K562 (cell line): ENCODE data around the gene EIF5. TPM values are rescaled to one million over a fixed set of nuclear protein-coding genes. Genes with fewer than 3 reads are reported as not detected.

Source experiments
- ATAC-seq: fragments of 200-7000 bp; cut with Tn5 transposase; 3 replicates; pipeline ENCODE4 v1.9.1; 2020; ENCODE audit warnings: moderate library complexity
- BruUV-seq: library from RNA; stranded (reverse); fragments of 400-500 nt; replicated peaks from 2 replicates; lab custom pipeline; 2021; lab: Mats Ljungman, UMichigan
- CTCF ChIA-PET: fragments of 300-600 bp; formaldehyde crosslinking; extraction: SDS; loops from one replicate; lab custom pipeline; 2021; ENCODE audit warnings: low intra/inter-chr PET ratio; lab: Yijun Ruan, JAX
- POLR2A ChIA-PET: fragments of 300-600, 350-650 bp; sonication (Branson Sonifier 250); formaldehyde crosslinking; extraction: SDS; loops from one replicate; lab custom pipeline; 2021; ENCODE audit warnings: antibody characterized with exemption, inconsistent platforms; lab: Yijun Ruan, JAX
- DNase-seq, 4 experiments: peaks; one replicate each; pipeline versions ENCODE4 v3.0.0 to v3.0.0-alpha.2; 2011 to 2018; ENCODE audit warnings: low spot score in 3 of 4, mixed read lengths in 3 of 4; ENCODE audit errors: extremely low read depth in 1 of 4
- FAIRE-seq: peaks from 2 replicates; lab custom pipeline; 2011; peaks lifted over from hg19 to GRCh38; lab: Jason Lieb, UNC
- H2AFZ ChIP-seq: 2 replicates; pipeline ENCODE4 v1.6.0; 2011; ENCODE audit warnings: low read depth, low read length, control low read depth, inconsistent platforms
- H3K27ac ChIP-seq: fragments of 200-600 bp; 3 replicates; pipeline ENCODE4 v1.8.0; 2011; ENCODE audit warnings: low read depth, mild to moderate bottlenecking, control low read depth, inconsistent platforms, low read length, moderate library complexity, mixed read lengths; ENCODE audit errors: extremely low read depth
- H3K27me3 ChIP-seq, 2 experiments: fragments of 300-600 bp in 1 of 2; 2 replicates in 1 of 2; 3 replicates in 1 of 2; pipeline versions ENCODE4 v1.6.0 to v1.8.0; 2011; ENCODE audit warnings: inconsistent platforms in 2 of 2, low read length in 2 of 2, mild to moderate bottlenecking in 1 of 2, mixed read lengths in 1 of 2, moderate library complexity in 1 of 2; ENCODE audit not compliant: control insufficient read depth in 2 of 2, insufficient read depth in 2 of 2
- H3K36me3 ChIP-seq: fragments of 300-600 bp; 3 replicates; pipeline ENCODE4 v1.8.0; 2011; ENCODE audit warnings: mild to moderate bottlenecking, low read length, inconsistent platforms; ENCODE audit not compliant: control insufficient read depth, insufficient read depth
- H3K4me1 ChIP-seq, 2 experiments: fragments of 200-600 bp in 1 of 2; replicated peaks in 1 of 2; 2 replicates in 1 of 2; 3 replicates in 1 of 2; pipeline versions ENCODE4 v1.5.1 to v1.8.0; 2011; ENCODE audit warnings: inconsistent platforms in 2 of 2, low read length in 2 of 2, mild to moderate bottlenecking in 1 of 2, mixed read lengths in 1 of 2, moderate library complexity in 1 of 2; ENCODE audit not compliant: control insufficient read depth in 2 of 2, insufficient read depth in 2 of 2
- H3K4me2 ChIP-seq: 2 replicates; pipeline ENCODE4 v1.6.1; 2011; ENCODE audit warnings: low read length, control low read depth, inconsistent platforms, mixed read lengths; ENCODE audit not compliant: insufficient read depth
- H3K4me3 ChIP-seq: fragments of 200-600 bp; sonication (generic), shearing (Covaris generic); 2 replicates; pipeline ENCODE4 v1.5.1; 2016; ENCODE audit warnings: control low read depth, inconsistent platforms
- H3K79me2 ChIP-seq: fragments of 200-600 bp; 3 replicates; pipeline ENCODE4 v1.8.0; 2011; ENCODE audit warnings: low read length, inconsistent platforms; ENCODE audit not compliant: control insufficient read depth, insufficient read depth
- H3K9ac ChIP-seq, 2 experiments: 2 replicates each; pipeline versions ENCODE4 v1.6.0 to v1.6.1; 2011; ENCODE audit warnings: low read depth in 2 of 2, low read length in 2 of 2, control low read depth in 1 of 2, inconsistent platforms in 1 of 2, mild to moderate bottlenecking in 1 of 2, mixed read lengths in 1 of 2; ENCODE audit not compliant: insufficient read depth in 1 of 2
- H3K9me1 ChIP-seq: one replicate; pipeline ENCODE4 v1.6.0; 2011; ENCODE audit warnings: inconsistent platforms, mild to moderate bottlenecking, low read length, moderate library complexity; ENCODE audit not compliant: control insufficient read depth, insufficient read depth
- H3K9me3 ChIP-seq: replicated peaks from 2 replicates; pipeline ENCODE4 v1.5.1; 2011; ENCODE audit warnings: low read depth, low read length, inconsistent platforms; ENCODE audit not compliant: control insufficient read depth, insufficient read depth
- H4K20me1 ChIP-seq: replicated peaks from 2 replicates; pipeline ENCODE4 v1.6.1; 2011; ENCODE audit warnings: low read length, inconsistent platforms, mixed read lengths; ENCODE audit not compliant: control insufficient read depth, insufficient read depth
- BCL6 ChIP-seq: fragments of 250-450 bp; sonication (Bioruptor Pico); IDR thresholded peaks from 2 replicates; pipeline ENCODE4 v1.4.0; 2020
- BMI1 ChIP-seq: fragments of 150-350 bp; IDR thresholded peaks from 2 replicates; pipeline ENCODE4 v1.6.1; 2014; ENCODE audit warnings: low read length
- CBFA2T2 ChIP-seq: fragments of 450-650 bp; conservative IDR thresholded peaks from 2 replicates; pipeline ENCODE4 v1.6.1; 2017; ENCODE audit warnings: mild to moderate bottlenecking
- GABPB1 ChIP-seq: sonication (generic); formaldehyde crosslinking; IDR thresholded peaks from 2 replicates; pipeline ENCODE4 v1.8.0; 2022; ENCODE audit warnings: mild to moderate bottlenecking, missing genetic modification reagents
- MXI1 ChIP-seq: IDR thresholded peaks from 2 replicates; pipeline ENCODE4 v1.6.1; 2011; ENCODE audit warnings: low read depth, mild to moderate bottlenecking, improper control_type of control experiment, low read length
- NELFE ChIP-seq: IDR thresholded peaks from 2 replicates; pipeline ENCODE4 v1.6.1; 2011; ENCODE audit warnings: mild to moderate bottlenecking; ENCODE audit not compliant: insufficient read depth, insufficient read length
- ZNF583 ChIP-seq: fragments of 250-450 bp; sonication (Bioruptor Pico); IDR thresholded peaks from 2 replicates; pipeline ENCODE4 v1.4.0; 2020
- WGBS: fragments of 100-300 bp; shearing (Covaris generic); methylation state at CpG from one replicate; pipeline ENCODE4 v1.1.6; 2016; ENCODE audit warnings: low coverage, mixed read lengths; ENCODE audit not compliant: insufficient coverage; ENCODE audit errors: missing lambda C conversion rate; 5-methylcytosine and 5-hydroxymethylcytosine counted together
- in situ Hi-C: fragments of 300-500 bp; cut with MboI; formaldehyde crosslinking; loops from 4 replicates; pipeline ENCODE4 v1.15.0; 2018; ENCODE audit warnings: inconsistent platforms, mixed read lengths
- intact Hi-C: fragments of 100-400 bp; cut with micrococcal nuclease; formaldehyde crosslinking; loops from 2 replicates; pipeline ENCODE4 v1.14.2; 2022
- polyA plus RNA-seq, 8 experiments: library from polyadenylated mRNA; depleted of rRNA in 4 of 8; stranded (reverse) in 5 of 8; unstranded in 3 of 8; fragments of >200 nt; fragmentation: Nextera tagmentation in 2 of 8; fragmentation: Illumina TruSeq in 1 of 8; extraction: Ambion mirVana in 2 of 8; extraction: Trizol in 1 of 8; gene quantifications; 2 replicates each; pipeline versions ENCODE4 v1.2.1 to v1.2.3, GENCODE V29; 2011 to 2014; ENCODE audit warnings: inconsistent platforms in 1 of 8, missing spikeins in 1 of 8
- total RNA-seq, 7 experiments: library from RNA; depleted of rRNA in 6 of 7; stranded (reverse); fragments of >200 nt in 6 of 7; fragmentation: Illumina TruSeq in 2 of 7; extraction: Trizol in 2 of 7; gene quantifications; 2 replicates each; pipeline versions ENCODE4 v1.2.1 to v1.2.3, GENCODE V29; 2011 to 2021; ENCODE audit warnings: low replicate concordance in 1 of 7
- TF ChIP-seq, protein P1 (sequence below), 2 experiments: fragments of 450-650 bp; IDR thresholded peaks; 2 replicates each; pipeline ENCODE4 v1.6.1; 2018; ENCODE audit warnings: mild to moderate bottlenecking in 2 of 2, low read depth in 1 of 2; ENCODE audit not compliant: partially characterized antibody in 2 of 2
- TF ChIP-seq, protein P2 (sequence below): fragments of 450-650 bp; conservative IDR thresholded peaks from 2 replicates; pipeline ENCODE4 v1.6.1; 2016; ENCODE audit warnings: missing genetic modification characterization, low read depth, mild to moderate bottlenecking, control low read depth, missing compliant biosample characterization
- TF ChIP-seq, protein P3 (sequence below), 2 experiments: fragments of 450-650 bp; conservative IDR thresholded peaks; 2 replicates each; pipeline ENCODE4 v1.6.1; 2017; ENCODE audit warnings: mild to moderate bottlenecking in 2 of 2, moderate library complexity in 2 of 2
- TF ChIP-seq, protein P4 (sequence below): fragments of 450-650 bp; IDR thresholded peaks from 2 replicates; pipeline ENCODE4 v1.6.1; 2018; ENCODE audit warnings: mild to moderate bottlenecking, low read depth; ENCODE audit not compliant: partially characterized antibody
- TF ChIP-seq, protein P5 (sequence below): sonication (generic); formaldehyde crosslinking; IDR thresholded peaks from 2 replicates; pipeline ENCODE4 v1.8.0; 2022; ENCODE audit warnings: missing genetic modification reagents, mild to moderate bottlenecking, moderate library complexity, borderline replicate concordance

EIF5 gene
- total and polyA plus RNA-seq, 9 of the 15 experiments (the other 6 are each of a cell fraction or from before 2014, with no cell fraction given), result 92.7 to 442 (median 190) TPM

- ChIA-PET POLR2A (interaction anchor here (0.7 to 1.5 kb wide), 4 partner anchors 15 to 162 kb away, joined by 3 to 7 read pairs (median 6); partner anchors contain the start of gene CKB), CTCF (no interaction called here)
- Histone ChIP-seq H3K79me2 (no peaks in the 10 kb centered on the region), H3K27me3 (no peaks in the 10 kb centered on the region), H4K20me1 (no peaks in the 10 kb centered on the region), H3K4me3 (no peak overlapping the region), H3K9me3 (peaks cover 7% of the 10 kb centered on the region; the same call in 1 of the 2 replicates), H3K4me1 (peaks cover 0 to 25% of the 10 kb centered on the region in 2 experiments; a peak in 3 of 5 replicates), H2AFZ (peak overlapping the region; percentile 95), H3K4me2 (peak overlapping the region; percentile 19), H3K36me3 (no peaks in the 10 kb centered on the region), H3K27ac (peak overlapping the region; percentile 83), H3K9me1 (no peaks in the 10 kb centered on the region), H3K9ac (peak overlapping the region in 1 of 2 experiments; percentile 34; a peak in 2 of 4 replicates)
- in situ Hi-C loops (no loop called here), intact Hi-C loops (no loop called here)
- 12% methylated on average over 7 of the region's 7 CpGs for WGBS
- peak; percentile 89 for ATAC-seq
- BruUV-seq, result no TSS peak
- peak in 2 of 4 experiments; percentile 53 to 84 for DNase-seq
- FAIRE-seq, result peak; percentile 89
- TF ChIP-seq GABPB1 (CRISPR knock-in tag) (no peak), CBFA2T2 (peak; percentile 74), ZNF583 (CRISPR knock-in tag) (peak; percentile 12; the same call in 1 of the 2 replicates), MXI1 (no peak), NELFE (no peak), BCL6 (no peak), BMI1 (no peak)
- TF ChIP-seq, protein P1, sequence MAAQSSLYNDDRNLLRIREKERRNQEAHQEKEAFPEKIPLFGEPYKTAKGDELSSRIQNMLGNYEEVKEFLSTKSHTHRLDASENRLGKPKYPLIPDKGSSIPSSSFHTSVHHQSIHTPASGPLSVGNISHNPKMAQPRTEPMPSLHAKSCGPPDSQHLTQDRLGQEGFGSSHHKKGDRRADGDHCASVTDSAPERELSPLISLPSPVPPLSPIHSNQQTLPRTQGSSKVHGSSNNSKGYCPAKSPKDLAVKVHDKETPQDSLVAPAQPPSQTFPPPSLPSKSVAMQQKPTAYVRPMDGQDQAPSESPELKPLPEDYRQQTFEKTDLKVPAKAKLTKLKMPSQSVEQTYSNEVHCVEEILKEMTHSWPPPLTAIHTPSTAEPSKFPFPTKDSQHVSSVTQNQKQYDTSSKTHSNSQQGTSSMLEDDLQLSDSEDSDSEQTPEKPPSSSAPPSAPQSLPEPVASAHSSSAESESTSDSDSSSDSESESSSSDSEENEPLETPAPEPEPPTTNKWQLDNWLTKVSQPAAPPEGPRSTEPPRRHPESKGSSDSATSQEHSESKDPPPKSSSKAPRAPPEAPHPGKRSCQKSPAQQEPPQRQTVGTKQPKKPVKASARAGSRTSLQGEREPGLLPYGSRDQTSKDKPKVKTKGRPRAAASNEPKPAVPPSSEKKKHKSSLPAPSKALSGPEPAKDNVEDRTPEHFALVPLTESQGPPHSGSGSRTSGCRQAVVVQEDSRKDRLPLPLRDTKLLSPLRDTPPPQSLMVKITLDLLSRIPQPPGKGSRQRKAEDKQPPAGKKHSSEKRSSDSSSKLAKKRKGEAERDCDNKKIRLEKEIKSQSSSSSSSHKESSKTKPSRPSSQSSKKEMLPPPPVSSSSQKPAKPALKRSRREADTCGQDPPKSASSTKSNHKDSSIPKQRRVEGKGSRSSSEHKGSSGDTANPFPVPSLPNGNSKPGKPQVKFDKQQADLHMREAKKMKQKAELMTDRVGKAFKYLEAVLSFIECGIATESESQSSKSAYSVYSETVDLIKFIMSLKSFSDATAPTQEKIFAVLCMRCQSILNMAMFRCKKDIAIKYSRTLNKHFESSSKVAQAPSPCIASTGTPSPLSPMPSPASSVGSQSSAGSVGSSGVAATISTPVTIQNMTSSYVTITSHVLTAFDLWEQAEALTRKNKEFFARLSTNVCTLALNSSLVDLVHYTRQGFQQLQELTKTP (IDR thresholded peaks at IDR 0.05; ENCODE audit: low read depth in 1 of 2, partially characterized antibody in 2 of 2), result no peak
- TF ChIP-seq, protein P2, sequence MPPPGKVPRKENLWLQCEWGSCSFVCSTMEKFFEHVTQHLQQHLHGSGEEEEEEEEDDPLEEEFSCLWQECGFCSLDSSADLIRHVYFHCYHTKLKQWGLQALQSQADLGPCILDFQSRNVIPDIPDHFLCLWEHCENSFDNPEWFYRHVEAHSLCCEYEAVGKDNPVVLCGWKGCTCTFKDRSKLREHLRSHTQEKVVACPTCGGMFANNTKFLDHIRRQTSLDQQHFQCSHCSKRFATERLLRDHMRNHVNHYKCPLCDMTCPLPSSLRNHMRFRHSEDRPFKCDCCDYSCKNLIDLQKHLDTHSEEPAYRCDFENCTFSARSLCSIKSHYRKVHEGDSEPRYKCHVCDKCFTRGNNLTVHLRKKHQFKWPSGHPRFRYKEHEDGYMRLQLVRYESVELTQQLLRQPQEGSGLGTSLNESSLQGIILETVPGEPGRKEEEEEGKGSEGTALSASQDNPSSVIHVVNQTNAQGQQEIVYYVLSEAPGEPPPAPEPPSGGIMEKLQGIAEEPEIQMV (tag), result no peak
- TF ChIP-seq, protein P3, sequence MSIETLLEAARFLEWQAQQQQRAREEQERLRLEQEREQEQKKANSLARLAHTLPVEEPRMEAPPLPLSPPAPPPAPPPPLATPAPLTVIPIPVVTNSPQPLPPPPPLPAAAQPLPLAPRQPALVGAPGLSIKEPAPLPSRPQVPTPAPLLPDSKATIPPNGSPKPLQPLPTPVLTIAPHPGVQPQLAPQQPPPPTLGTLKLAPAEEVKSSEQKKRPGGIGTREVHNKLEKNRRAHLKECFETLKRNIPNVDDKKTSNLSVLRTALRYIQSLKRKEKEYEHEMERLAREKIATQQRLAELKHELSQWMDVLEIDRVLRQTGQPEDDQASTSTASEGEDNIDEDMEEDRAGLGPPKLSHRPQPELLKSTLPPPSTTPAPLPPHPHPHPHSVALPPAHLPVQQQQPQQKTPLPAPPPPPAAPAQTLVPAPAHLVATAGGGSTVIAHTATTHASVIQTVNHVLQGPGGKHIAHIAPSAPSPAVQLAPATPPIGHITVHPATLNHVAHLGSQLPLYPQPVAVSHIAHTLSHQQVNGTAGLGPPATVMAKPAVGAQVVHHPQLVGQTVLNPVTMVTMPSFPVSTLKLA (conservative IDR thresholded peaks at IDR 0.05), result peak in 1 of 2 experiments; percentile 33; a peak in 1 of 4 replicates
- TF ChIP-seq, protein P4, sequence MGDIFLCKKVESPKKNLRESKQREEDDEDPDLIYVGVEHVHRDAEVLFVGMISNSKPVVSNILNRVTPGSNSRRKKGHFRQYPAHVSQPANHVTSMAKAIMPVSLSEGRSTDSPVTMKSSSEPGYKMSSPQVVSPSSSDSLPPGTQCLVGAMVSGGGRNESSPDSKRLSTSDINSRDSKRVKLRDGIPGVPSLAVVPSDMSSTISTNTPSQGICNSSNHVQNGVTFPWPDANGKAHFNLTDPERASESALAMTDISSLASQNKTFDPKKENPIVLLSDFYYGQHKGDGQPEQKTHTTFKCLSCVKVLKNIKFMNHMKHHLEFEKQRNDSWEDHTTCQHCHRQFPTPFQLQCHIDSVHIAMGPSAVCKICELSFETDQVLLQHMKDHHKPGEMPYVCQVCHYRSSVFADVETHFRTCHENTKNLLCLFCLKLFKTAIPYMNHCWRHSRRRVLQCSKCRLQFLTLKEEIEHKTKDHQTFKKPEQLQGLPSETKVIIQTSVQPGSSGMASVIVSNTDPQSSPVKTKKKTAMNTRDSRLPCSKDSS, result no peak
- TF ChIP-seq, protein P5, sequence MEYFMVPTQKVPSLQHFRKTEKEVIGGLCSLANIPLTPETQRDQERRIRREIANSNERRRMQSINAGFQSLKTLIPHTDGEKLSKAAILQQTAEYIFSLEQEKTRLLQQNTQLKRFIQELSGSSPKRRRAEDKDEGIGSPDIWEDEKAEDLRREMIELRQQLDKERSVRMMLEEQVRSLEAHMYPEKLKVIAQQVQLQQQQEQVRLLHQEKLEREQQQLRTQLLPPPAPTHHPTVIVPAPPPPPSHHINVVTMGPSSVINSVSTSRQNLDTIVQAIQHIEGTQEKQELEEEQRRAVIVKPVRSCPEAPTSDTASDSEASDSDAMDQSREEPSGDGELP (CRISPR knock-in tag), result peak; percentile 34; the same call in 1 of the 2 replicates
These were observed 26.5 kb downstream of the EIF5 start for GRCh38 chr14:103360548-103360947.
